GM18517 (cell line): ENCODE results near the gene TM6SF1.
"Not testable (repeated sequence)": the region's sequence is repeated elsewhere in the genome, so short reads cannot be mapped to it uniquely, and the experiment has no call there.

Experiments used
- ATAC-seq: cut with Tn5 transposase; IDR thresholded peaks from one replicate; pipeline ENCODE4 v1.9.1; 2021; ENCODE audit warnings: mild to moderate bottlenecking, moderate library complexity; ENCODE audit not compliant: unreplicated experiment

The TM6SF1 gene

GRCh38 chr15:83115410-83115809 lies 8.0 kb downstream of the TM6SF1 start:
- no peak for ATAC-seq

- no peak for ATAC-seq
Observed at GRCh38 chr15:83115831-83116565, 8.6 kb downstream of the TM6SF1 start.

GRCh38 chr15:83118291-83118827 lies 10.9 kb downstream of the TM6SF1 start:
- ATAC-seq = no peak

- no peak for ATAC-seq
Observed at GRCh38 chr15:83118968-83119367, 11.5 kb downstream of the TM6SF1 start.

- no peak for ATAC-seq
Observed at GRCh38 chr15:83119968-83120581, 12.6 kb downstream of the TM6SF1 start.

- no peak for ATAC-seq
Observed at GRCh38 chr15:83123529-83123928, 16.1 kb downstream of the TM6SF1 start.

GRCh38 chr15:83127547-83128150 lies 20.2 kb downstream of the TM6SF1 start:
- ATAC-seq = no peak

GRCh38 chr15:83129791-83130190 lies 22.3 kb downstream of the TM6SF1 start:
- ATAC-seq = no peak

- no peak for ATAC-seq
Observed at GRCh38 chr15:83132861-83133523, 25.5 kb downstream of the TM6SF1 start.

- not testable (repeated sequence) for ATAC-seq
Observed at GRCh38 chr15:83142151-83142550, 34.7 kb downstream of the TM6SF1 start.

- ATAC-seq = no peak
Observed at GRCh38 chr15:83144771-83145170, 37.3 kb downstream of the TM6SF1 start.

GRCh38 chr15:83153288-83153687 lies 45.8 kb downstream of the TM6SF1 start:
- ATAC-seq = no peak

- ATAC-seq = no peak
Observed at GRCh38 chr15:83155942-83156341, 48.5 kb downstream of the TM6SF1 start.

GRCh38 chr15:83158393-83158792 lies 50.9 kb downstream of the TM6SF1 start:
- ATAC-seq = no peak

GRCh38 chr15:83160741-83161140 lies 53.3 kb downstream of the TM6SF1 start:
- no peak for ATAC-seq

- ATAC-seq = no peak
Observed at GRCh38 chr15:83163032-83163431, 55.6 kb downstream of the TM6SF1 start.

- no peak for ATAC-seq
Observed at GRCh38 chr15:83164111-83164770, 56.8 kb downstream of the TM6SF1 start.

GRCh38 chr15:83164771-83165404 lies 57.4 kb downstream of the TM6SF1 start:
- no peak for ATAC-seq

- ATAC-seq = no peak
Observed at GRCh38 chr15:83166218-83166617, 58.8 kb downstream of the TM6SF1 start.

- no peak for ATAC-seq
Observed at GRCh38 chr15:83166830-83167229, 59.4 kb downstream of the TM6SF1 start.
